ENCODE results near the gene HSPA12A.

The HSPA12A gene

GRCh38 chr10:116742367-116743265, at the start of gene HSPA12A:
Gene HSPA12A, minus strand, starts transcription at chr10:116742566. Its CDS starts 97 bp downstream, at chr10:116742469.
- Histone ChIP-seq H3K36me3 (no peaks in the 10 kb centered on the region), H3K27me3 (peaks cover 100% of the 10 kb centered on the region), H3K27ac (no peak within 1 kb of the TSS), H3K9me3 (no peaks in the 10 kb centered on the region), H3K4me3 (ENCODE audit: low read depth in 1 of 2, low read length in 1 of 2) (peak within 1 kb of the TSS; percentile 34 to 40), H3K4me1 (ENCODE audit: control insufficient read depth in 1 of 2, insufficient read depth in 1 of 2, low read depth in 1 of 2, low read length in 1 of 2) (peaks cover 4 to 15% of the 10 kb centered on the region in 2 experiments)
- TF ChIP-seq CTCF (IDR thresholded peaks at IDR 0.05) = no peak

GRCh38 chr10:116791241-116791640, 48.9 kb upstream of the HSPA12A start:
- no peaks in the 10 kb centered on the region for H3K9me3 ChIP-seq
- no peaks in the 10 kb centered on the region for H3K36me3 ChIP-seq
- H3K27me3 ChIP-seq = peaks cover 63% of the 10 kb centered on the region
- no peaks in the 10 kb centered on the region for H3K4me1 ChIP-seq (ENCODE audit: control insufficient read depth in 1 of 2, insufficient read depth in 1 of 2, low read depth in 1 of 2, low read length in 1 of 2)
- no peak overlapping the region for H3K4me3 ChIP-seq (ENCODE audit: low read depth in 1 of 2, low read length in 1 of 2)
- H3K27ac ChIP-seq = no peak overlapping the region
- no peak for TF ChIP-seq CTCF (IDR thresholded peaks at IDR 0.05)

- H3K4me3 ChIP-seq (ENCODE audit: low read depth in 1 of 2, low read length in 1 of 2) = no peak overlapping the region
- peaks cover 48% of the 10 kb centered on the region for H3K27me3 ChIP-seq
- peak; percentile 92 for TF ChIP-seq CTCF (IDR thresholded peaks at IDR 0.05)
- no peak overlapping the region for H3K27ac ChIP-seq
- no peaks in the 10 kb centered on the region for H3K4me1 ChIP-seq (ENCODE audit: control insufficient read depth in 1 of 2, insufficient read depth in 1 of 2, low read depth in 1 of 2, low read length in 1 of 2)
- no peaks in the 10 kb centered on the region for H3K9me3 ChIP-seq
- H3K36me3 ChIP-seq = no peaks in the 10 kb centered on the region
Measured at GRCh38 chr10:116787893-116788665, 45.7 kb upstream of the HSPA12A start.

GRCh38 chr10:116787053-116787659, 44.8 kb upstream of the HSPA12A start:
- no peaks in the 10 kb centered on the region for H3K9me3 ChIP-seq
- H3K36me3 ChIP-seq = no peaks in the 10 kb centered on the region
- no peak overlapping the region for H3K4me3 ChIP-seq (ENCODE audit: low read depth in 1 of 2, low read length in 1 of 2)
- no peaks in the 10 kb centered on the region for H3K4me1 ChIP-seq (ENCODE audit: control insufficient read depth in 1 of 2, insufficient read depth in 1 of 2, low read depth in 1 of 2, low read length in 1 of 2)
- no peak for TF ChIP-seq CTCF (IDR thresholded peaks at IDR 0.05)
- no peak overlapping the region for H3K27ac ChIP-seq
- peaks cover 51% of the 10 kb centered on the region for H3K27me3 ChIP-seq

GRCh38 chr10:116785867-116786266, 43.5 kb upstream of the HSPA12A start:
- no peak for TF ChIP-seq CTCF (IDR thresholded peaks at IDR 0.05)
- Histone ChIP-seq H3K36me3 (no peaks in the 10 kb centered on the region), H3K9me3 (no peaks in the 10 kb centered on the region), H3K4me3 (ENCODE audit: low read depth in 1 of 2, low read length in 1 of 2) (no peak overlapping the region), H3K4me1 (ENCODE audit: control insufficient read depth in 1 of 2, insufficient read depth in 1 of 2, low read depth in 1 of 2, low read length in 1 of 2) (no peaks in the 10 kb centered on the region), H3K27me3 (peaks cover 52% of the 10 kb centered on the region), H3K27ac (no peak overlapping the region)
